ENCODE data around the gene PCYT2.
"Not testable (repeated sequence)": the region's sequence is repeated elsewhere in the genome, so short reads cannot be mapped to it uniquely, and the experiment has no call there.

PCYT2 gene

GRCh38 chr17:81911277-81911961 lies at the start of gene PCYT2:
Gene PCYT2, minus strand, starts transcription at chr17:81911399. Its CDS starts 44 bp downstream, at chr17:81911355.
- peak; percentile 86 for DNase-seq (ENCODE audit: low read depth)

GRCh38 chr17:81960130-81960958 lies 49.1 kb upstream of the PCYT2 start:
- no peak for DNase-seq (ENCODE audit: low read depth)

- peak; percentile 74 for DNase-seq (ENCODE audit: low read depth)
These were observed 48.3 kb upstream of the PCYT2 start for GRCh38 chr17:81959362-81960129.

- DNase-seq (ENCODE audit: low read depth), result no peak
These were observed 47.6 kb upstream of the PCYT2 start for GRCh38 chr17:81958633-81959342.

GRCh38 chr17:81957691-81958432 lies 46.7 kb upstream of the PCYT2 start:
- no peak for DNase-seq (ENCODE audit: low read depth)

GRCh38 chr17:81956607-81957589 lies 45.7 kb upstream of the PCYT2 start:
- DNase-seq (ENCODE audit: low read depth), result no peak

- DNase-seq (ENCODE audit: low read depth), result no peak
These were observed 44.8 kb upstream of the PCYT2 start for GRCh38 chr17:81955756-81956544.

- no peak for DNase-seq (ENCODE audit: low read depth)
These were observed 44.0 kb upstream of the PCYT2 start for GRCh38 chr17:81955058-81955681.

GRCh38 chr17:81954131-81955057 lies 43.2 kb upstream of the PCYT2 start:
- DNase-seq (ENCODE audit: low read depth), result no peak

- DNase-seq (ENCODE audit: low read depth), result not testable (repeated sequence)
These were observed 42.2 kb upstream of the PCYT2 start for GRCh38 chr17:81953443-81953842.

GRCh38 chr17:81952792-81953228 lies 41.6 kb upstream of the PCYT2 start:
- no peak for DNase-seq (ENCODE audit: low read depth)

- DNase-seq (ENCODE audit: low read depth), result no peak
These were observed 40.8 kb upstream of the PCYT2 start for GRCh38 chr17:81951785-81952684.

- DNase-seq (ENCODE audit: low read depth), result no peak
These were observed 39.3 kb upstream of the PCYT2 start for GRCh38 chr17:81950501-81950900.

GRCh38 chr17:81948635-81949378 lies 37.6 kb upstream of the PCYT2 start:
- DNase-seq (ENCODE audit: low read depth), result no peak

GRCh38 chr17:81947189-81947588 lies 36.0 kb upstream of the PCYT2 start, which contains the start of gene MYADML2:
Gene MYADML2, minus strand, starts transcription at chr17:81947233. Its CDS starts 5,492 bp downstream, at chr17:81941741.
- DNase-seq (ENCODE audit: low read depth), result no peak

GRCh38 chr17:81944858-81945257 lies 33.7 kb upstream of the PCYT2 start:
- no peak for DNase-seq (ENCODE audit: low read depth)
